H54 (cell line): ENCODE data around the gene MUC20.
"Not testable (repeated sequence)": the region's sequence is repeated elsewhere in the genome, so short reads cannot be mapped to it uniquely, and the experiment has no call there.

Experiments used
- DNase-seq: peaks from one replicate; pipeline ENCODE4 v3.0.0; 2011; ENCODE audit warnings: low spot score, mixed read lengths; ENCODE audit not compliant: insufficient read length
- FAIRE-seq: peaks from 3 replicates; lab custom pipeline; 2011; peaks lifted over from hg19 to GRCh38; lab: Jason Lieb, UNC
- POLR2A ChIP-seq: IDR thresholded peaks from 2 replicates; pipeline ENCODE4 v1.6.1; 2011; ENCODE audit warnings: low read depth, mild to moderate bottlenecking, low read length

Gene MUC20

DNA sequence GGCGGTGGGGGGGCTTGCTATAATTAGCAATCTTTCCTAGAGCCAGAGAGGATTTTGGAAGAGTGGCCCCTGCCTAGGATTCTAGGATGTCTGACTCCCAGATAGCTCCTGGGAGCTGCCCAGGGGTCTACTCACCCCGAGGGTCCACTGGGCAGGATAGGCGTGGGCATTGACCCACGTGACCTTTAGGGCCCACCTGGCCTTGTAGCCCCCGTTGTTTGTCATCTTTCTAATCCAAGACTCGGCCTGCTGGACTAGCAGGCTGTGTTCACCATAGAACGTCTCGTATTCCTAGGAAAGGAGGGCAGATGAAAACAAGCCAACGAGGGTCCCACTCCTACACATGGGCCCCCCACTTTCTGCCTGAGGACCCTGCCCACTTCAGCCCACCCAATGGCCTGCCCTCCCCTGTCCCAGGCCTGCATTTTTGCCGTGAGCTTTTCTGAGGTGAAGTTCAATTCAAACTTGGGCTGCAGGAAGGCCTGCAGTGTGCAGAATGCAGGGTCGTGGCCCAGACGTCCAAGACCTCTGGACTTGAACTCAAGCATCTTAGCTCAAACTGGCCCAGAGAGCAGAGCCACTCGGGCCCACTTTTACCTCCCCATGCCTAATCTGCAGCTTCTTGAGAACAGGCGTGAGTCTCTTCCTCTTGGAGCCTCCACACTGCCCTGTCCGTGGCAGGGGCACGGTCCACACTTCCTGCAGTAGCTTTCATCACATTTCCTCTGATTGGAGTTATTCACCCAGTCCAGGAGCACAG, 49.5 kb downstream of the MUC20 start:
- no peak for TF ChIP-seq POLR2A
- DNase-seq: no peak
- no peak for FAIRE-seq

- not testable (repeated sequence) for DNase-seq, FAIRE-seq
Measured at GRCh38 chr3:195770841-195771645, 50.3 kb downstream of the MUC20 start.

GRCh38 chr3:195771646-195772300, 51.0 kb downstream of the MUC20 start:
- no peak for FAIRE-seq
- TF ChIP-seq POLR2A: no peak
- no peak for DNase-seq

DNA sequence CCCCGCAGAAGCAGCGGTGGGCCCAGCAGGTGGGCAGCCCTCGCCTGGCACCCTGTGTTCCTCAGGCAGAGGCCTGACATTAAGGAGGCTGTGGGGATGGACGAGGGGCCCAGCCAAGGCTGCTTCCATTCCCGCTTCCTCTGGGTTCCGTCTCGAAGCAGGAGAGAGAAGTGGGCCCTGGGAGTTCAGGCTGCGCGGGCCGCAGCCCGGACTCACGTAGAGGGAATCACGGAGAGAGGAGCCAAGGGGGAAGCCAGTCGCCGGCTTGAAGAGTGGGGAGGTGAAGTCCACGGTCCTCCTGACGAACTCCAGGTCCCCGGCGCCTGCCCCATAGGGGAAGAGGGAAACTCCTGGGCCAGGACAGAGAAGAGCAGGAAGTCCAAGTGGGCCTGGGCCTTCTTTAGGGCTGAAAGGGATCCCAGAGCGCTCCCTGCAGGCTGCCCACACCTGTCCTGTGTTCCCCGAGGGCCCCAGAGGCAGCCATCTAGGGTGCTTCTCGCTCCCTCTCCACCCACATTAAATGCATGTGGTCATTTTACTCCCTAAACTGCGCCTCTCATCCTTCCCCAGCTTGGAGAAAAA, 53.3 kb downstream of the MUC20 start:
- TF ChIP-seq POLR2A: no peak
- FAIRE-seq (no peak), DNase-seq (no peak)

DNA sequence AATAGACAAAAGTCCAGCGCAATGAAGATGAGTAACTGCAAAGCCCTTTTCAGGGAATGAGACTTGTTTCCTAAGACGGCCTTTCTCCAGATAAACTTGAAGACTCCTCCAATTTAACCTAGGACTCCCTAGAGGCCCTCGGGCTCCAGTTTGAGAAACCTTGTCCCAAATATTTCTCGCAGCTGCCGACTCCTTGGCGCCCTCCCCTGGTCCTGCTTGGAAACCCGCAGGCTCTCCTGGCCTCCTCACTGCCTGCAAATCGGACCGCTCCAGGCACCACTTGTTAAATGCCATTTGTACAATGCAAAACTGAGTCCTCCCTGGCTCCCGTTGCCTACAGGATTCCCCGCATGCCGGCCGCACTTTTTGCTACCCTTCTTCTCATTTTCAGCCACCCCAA, 54.1 kb downstream of the MUC20 start:
- FAIRE-seq (no peak), DNase-seq (peak; percentile 74)
- TF ChIP-seq POLR2A: no peak

- no peak for TF ChIP-seq POLR2A
- FAIRE-seq (no peak), DNase-seq (no peak)
Measured at GRCh38 chr3:195777975-195778374, 57.2 kb downstream of the MUC20 start.

DNA sequence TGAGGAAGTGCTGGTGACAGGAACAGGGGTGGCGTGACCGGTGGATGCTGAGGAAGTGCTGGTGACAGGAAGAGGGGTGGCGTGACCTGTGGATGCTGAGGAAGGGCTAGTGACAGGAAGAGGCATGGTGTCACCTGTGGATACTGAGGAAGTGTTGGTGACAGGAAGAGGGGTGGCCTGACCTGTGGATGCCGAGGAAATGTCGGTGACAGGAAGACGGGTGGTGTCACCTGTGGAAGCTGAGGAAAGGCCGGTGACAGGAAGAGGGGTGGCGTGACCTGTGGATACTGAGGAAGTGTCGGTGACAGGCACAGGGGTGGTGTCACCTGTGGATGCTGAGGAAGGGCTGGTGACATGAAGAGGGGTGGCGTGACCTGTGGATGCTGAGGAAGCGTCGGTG, 60.5 kb downstream of the MUC20 start:
- not testable (repeated sequence) for FAIRE-seq

More for the DNA sequence above, 60.5 kb downstream of the MUC20 start:
- not testable (repeated sequence) for DNase-seq
